DOHH2 (cell line): ENCODE results near the gene COMT.
"Not testable (repeated sequence)": the region's sequence is repeated elsewhere in the genome, so short reads cannot be mapped to it uniquely, and the experiment has no call there.

Experiments used
- H3F3A ChIP-seq: fragments of 200-600 bp; sonication (generic), shearing (Covaris generic); 2 replicates; pipeline ENCODE4 v1.6.0; 2016; ENCODE audit warnings: antibody characterized with exemption, mild to moderate bottlenecking; ENCODE audit not compliant: control insufficient read depth, insufficient read depth
- H3K27ac ChIP-seq: fragments of 200-600 bp; sonication (generic); 2 replicates; pipeline ENCODE4 v1.5.1; 2014; ENCODE audit warnings: low read depth, mild to moderate bottlenecking, low read length, moderate library complexity
- H3K27me3 ChIP-seq: fragments of 200-600 bp; sonication (generic); 2 replicates; pipeline ENCODE4 v1.6.1; 2014; ENCODE audit warnings: mild to moderate bottlenecking, low read length, mixed read lengths; ENCODE audit not compliant: control insufficient read depth
- H3K36me3 ChIP-seq: fragments of 200-600 bp; sonication (generic); 2 replicates; pipeline ENCODE4 v1.6.1; 2014; ENCODE audit warnings: mild to moderate bottlenecking, low read length, moderate library complexity, mixed read lengths; ENCODE audit not compliant: control insufficient read depth
- H3K4me1 ChIP-seq: fragments of 200-600 bp; sonication (generic); 2 replicates; pipeline ENCODE4 v1.6.1; 2014; ENCODE audit warnings: mild to moderate bottlenecking, low read length, mixed read lengths; ENCODE audit not compliant: control insufficient read depth
- H3K4me2 ChIP-seq: fragments of 200-600 bp; sonication (generic); 2 replicates; pipeline ENCODE4 v1.6.0; 2014; ENCODE audit warnings: mild to moderate bottlenecking, low read length, moderate library complexity
- H3K4me3 ChIP-seq: fragments of 200-600 bp; sonication (generic); 2 replicates; pipeline ENCODE4 v1.5.1; 2014; ENCODE audit warnings: mild to moderate bottlenecking, low read length, mixed read lengths
- H3K79me2 ChIP-seq: fragments of 200-600 bp; sonication (generic); 2 replicates; pipeline ENCODE4 v1.6.1; 2014; ENCODE audit warnings: mild to moderate bottlenecking, low read length, mixed read lengths; ENCODE audit not compliant: control insufficient read depth
- H3K9me2 ChIP-seq: fragments of 200-600 bp; sonication (generic); replicated peaks from 2 replicates; pipeline ENCODE4 v1.6.1; 2014; ENCODE audit warnings: mild to moderate bottlenecking, low read length, mixed read lengths; ENCODE audit not compliant: control insufficient read depth
- H3K9me3 ChIP-seq: fragments of 200-600 bp; sonication (generic); 2 replicates; pipeline ENCODE4 v1.6.1; 2014; ENCODE audit warnings: antibody characterized with exemption, low read length, mixed read lengths; ENCODE audit not compliant: control insufficient read depth, insufficient read depth
- H4K20me1 ChIP-seq: fragments of 200-600 bp; sonication (generic); 2 replicates; pipeline ENCODE4 v1.6.0; 2014; ENCODE audit warnings: low read depth, mild to moderate bottlenecking, antibody characterized with exemption, low read length, moderate library complexity; ENCODE audit not compliant: control insufficient read depth, insufficient read depth
- CTCF ChIP-seq: fragments of 200-600 bp; sonication (generic); IDR thresholded peaks from one replicate; pipeline ENCODE4 v1.5.1; 2014; ENCODE audit warnings: antibody characterized with exemption, mild to moderate bottlenecking, low read depth, low read length; ENCODE audit not compliant: poor library complexity, severe bottlenecking
- EZH2phosphoT487 ChIP-seq: fragments of 200-600 bp; sonication (generic); IDR thresholded peaks from 2 replicates; pipeline ENCODE4 v1.6.1; 2017; ENCODE audit warnings: borderline replicate concordance, mild to moderate bottlenecking, antibody characterized with exemption, low read length, moderate library complexity, mixed read lengths

COMT gene

GRCh38 chr22:19921544-19922081 is 20.0 kb upstream of the COMT start:
- Histone ChIP-seq H3K27me3 (no peaks in the 10 kb centered on the region), H3K9me2 (no peaks in the 10 kb centered on the region), H3K27ac (no peak overlapping the region), H3K4me1 (no peaks in the 10 kb centered on the region), H3K36me3 (no peaks in the 10 kb centered on the region), H3K4me3 (no peak overlapping the region), H3K9me3 (no peaks in the 10 kb centered on the region), H4K20me1 (no peaks in the 10 kb centered on the region), H3F3A (no peaks in the 10 kb centered on the region), H3K4me2 (no peak overlapping the region), H3K79me2 (no peaks in the 10 kb centered on the region)
- TF ChIP-seq CTCF = no peak
- no peak for TF ChIP-seq EZH2phosphoT487

- Histone ChIP-seq H3K9me2 (no peaks in the 10 kb centered on the region), H3K27me3 (no peaks in the 10 kb centered on the region), H3K36me3 (no peaks in the 10 kb centered on the region), H3K79me2 (no peaks in the 10 kb centered on the region), H3K27ac (no peak overlapping the region), H3K4me1 (no peaks in the 10 kb centered on the region), H3K4me2 (no peak overlapping the region), H4K20me1 (no peaks in the 10 kb centered on the region), H3K4me3 (no peak overlapping the region), H3F3A (no peaks in the 10 kb centered on the region), H3K9me3 (no peaks in the 10 kb centered on the region)
- TF ChIP-seq EZH2phosphoT487 (no peak), CTCF (no peak)
These were observed 17.6 kb upstream of the COMT start for GRCh38 chr22:19923914-19924513.

GRCh38 chr22:19926028-19926427 is 15.5 kb upstream of the COMT start:
- not testable (repeated sequence) for H3F3A ChIP-seq, H4K20me1 ChIP-seq, H3K27ac ChIP-seq, H3K4me1 ChIP-seq, H3K4me3 ChIP-seq, H3K79me2 ChIP-seq, H3K4me2 ChIP-seq, H3K27me3 ChIP-seq, H3K9me2 ChIP-seq, H3K9me3 ChIP-seq, H3K36me3 ChIP-seq

GRCh38 chr22:19927696-19928095 is 13.9 kb upstream of the COMT start:
- no peak for TF ChIP-seq CTCF
- no peak for TF ChIP-seq EZH2phosphoT487
- Histone ChIP-seq H3K4me2 (no peak overlapping the region), H3K79me2 (no peaks in the 10 kb centered on the region), H3K9me3 (no peaks in the 10 kb centered on the region), H3K4me3 (no peak overlapping the region), H3K27me3 (no peaks in the 10 kb centered on the region), H3K4me1 (no peaks in the 10 kb centered on the region), H3K36me3 (no peaks in the 10 kb centered on the region), H4K20me1 (no peaks in the 10 kb centered on the region), H3F3A (no peaks in the 10 kb centered on the region), H3K9me2 (no peaks in the 10 kb centered on the region), H3K27ac (no peak overlapping the region)
